HG03280 (cell line): ENCODE measurements around the gene RGS1.
"Not testable (repeated sequence)": the region's sequence is repeated elsewhere in the genome, so short reads cannot be mapped to it uniquely, and the experiment has no call there.

Experiments
- ATAC-seq: cut with Tn5 transposase; IDR thresholded peaks from one replicate; pipeline ENCODE4 v1.9.1; 2021; ENCODE audit warnings: mild to moderate bottlenecking, moderate library complexity; ENCODE audit not compliant: unreplicated experiment

RGS1 gene, protein sequence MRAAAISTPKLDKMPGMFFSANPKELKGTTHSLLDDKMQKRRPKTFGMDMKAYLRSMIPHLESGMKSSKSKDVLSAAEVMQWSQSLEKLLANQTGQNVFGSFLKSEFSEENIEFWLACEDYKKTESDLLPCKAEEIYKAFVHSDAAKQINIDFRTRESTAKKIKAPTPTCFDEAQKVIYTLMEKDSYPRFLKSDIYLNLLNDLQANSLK

DNA sequence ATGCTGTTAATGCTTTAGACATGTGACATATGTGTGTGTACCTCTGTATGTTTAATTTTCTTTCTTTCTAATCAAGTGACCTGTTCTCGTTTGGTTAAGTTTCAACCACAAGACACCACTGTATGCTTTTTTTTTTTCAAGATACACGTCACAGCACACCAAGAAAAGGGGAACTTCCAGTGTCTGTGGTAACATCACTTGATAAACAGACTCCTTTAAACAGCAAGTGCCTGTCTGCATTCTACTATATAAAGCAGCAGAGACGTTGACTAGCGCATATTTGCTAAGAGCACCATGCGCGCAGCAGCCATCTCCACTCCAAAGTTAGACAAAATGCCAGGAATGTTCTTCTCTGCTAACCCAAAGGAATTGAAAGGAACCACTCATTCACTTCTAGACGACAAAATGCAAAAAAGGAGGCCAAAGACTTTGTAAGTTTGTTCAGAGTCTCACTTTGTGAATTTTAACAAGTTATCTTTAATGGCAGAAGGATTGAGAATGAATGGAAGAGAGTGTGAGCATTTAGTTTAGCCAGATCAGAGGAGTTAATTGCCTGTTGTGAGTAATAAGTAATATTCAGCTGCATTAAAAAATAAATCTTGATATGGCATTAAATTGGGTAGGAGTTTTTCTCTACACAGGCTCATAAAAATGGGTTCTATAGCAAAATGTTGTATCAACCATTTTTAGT, at the start of gene RGS1:
RGS1 (plus strand) TSS at position 275 of the 691 bp plus-strand sequence; CDS start at position 295, 20 bp downstream.
- ATAC-seq: peak; percentile 80

DNA sequence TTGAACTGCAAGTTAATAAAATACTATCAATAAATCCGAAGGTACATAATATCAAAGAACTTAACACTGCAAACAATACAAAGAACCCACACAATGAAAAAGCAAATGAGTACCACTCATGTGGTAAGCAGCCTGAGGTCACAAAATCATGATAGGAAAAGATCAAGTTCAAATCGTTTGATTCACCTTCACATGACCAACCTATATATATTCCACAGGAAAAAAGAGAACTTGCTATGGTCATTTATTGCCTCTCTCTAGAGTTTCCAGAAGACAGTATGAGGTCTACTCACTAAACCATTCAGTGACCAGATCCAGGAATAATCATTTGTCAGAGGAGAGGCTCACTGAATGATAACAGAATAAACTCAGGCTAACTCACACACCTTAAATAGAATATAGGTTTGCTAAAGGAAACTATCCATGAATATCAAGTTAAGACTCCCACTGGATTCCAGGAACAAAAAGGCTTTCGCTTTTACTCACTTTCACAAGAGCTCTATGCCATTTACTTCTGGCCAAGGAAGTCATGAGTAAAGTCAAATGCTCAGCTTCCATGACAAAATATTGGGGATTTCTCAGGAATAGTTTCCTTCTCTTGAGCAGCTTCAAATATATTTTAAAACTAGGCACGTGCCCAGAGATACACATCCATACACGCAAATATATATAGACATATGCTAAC, 48.3 kb upstream of the RGS1 start:
- no peak for ATAC-seq

GRCh38 chr1:192527950-192528349, 47.6 kb upstream of the RGS1 start:
- peak; percentile 50 for ATAC-seq

DNA sequence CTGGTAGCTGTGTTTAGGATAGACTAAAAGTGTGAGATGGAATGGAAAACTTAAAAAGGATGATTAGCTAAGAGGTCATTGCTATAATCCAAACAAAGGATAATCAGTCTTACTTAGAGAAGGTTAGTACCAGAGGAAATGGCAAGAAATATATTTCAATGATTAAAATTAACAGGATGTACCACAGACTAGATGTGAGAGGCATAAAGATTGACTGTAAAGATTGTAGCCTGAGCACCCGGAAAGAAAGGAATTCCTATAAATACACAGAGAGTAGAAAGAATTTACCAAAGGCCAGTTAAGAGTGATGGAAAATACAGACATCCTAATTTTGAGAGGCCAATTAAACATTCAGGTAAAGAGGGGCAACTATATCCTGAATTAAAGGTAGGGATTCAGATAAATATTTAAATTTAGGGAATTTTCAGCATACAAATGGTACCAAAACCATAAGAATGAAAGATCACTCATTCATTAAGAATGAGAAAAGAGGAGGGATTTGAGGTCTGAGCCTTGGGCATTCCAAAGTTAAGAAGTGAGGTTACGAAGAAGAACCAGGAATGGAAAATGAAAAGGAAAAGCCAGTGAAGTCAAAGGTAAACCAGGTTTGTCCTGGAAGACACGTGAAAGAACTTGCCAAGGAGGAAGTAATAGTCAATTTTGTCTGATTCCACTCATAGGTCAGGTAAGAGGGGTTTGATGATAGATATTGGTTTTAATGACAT, 46.4 kb upstream of the RGS1 start:
- no peak for ATAC-seq

DNA sequence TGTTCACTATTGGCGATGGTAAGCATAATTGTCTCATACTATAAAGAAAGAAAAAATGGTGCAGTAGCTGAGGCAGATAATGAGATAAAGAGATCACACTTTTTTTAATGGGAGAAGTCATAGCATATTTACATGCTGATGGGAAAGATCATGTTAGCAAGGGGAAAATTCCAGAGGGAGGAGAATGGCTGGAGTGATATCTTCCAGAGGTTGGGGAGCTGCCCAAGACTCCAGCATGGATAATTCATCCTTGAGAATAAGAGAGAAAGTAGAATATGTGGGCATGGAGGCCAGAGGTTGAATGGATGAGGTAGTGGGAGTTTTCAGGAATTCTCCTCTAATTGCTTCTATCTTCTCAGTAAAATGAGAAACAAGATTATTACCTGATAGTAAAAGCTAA, 45.8 kb upstream of the RGS1 start:
- ATAC-seq: no peak

GRCh38 chr1:192530254-192530653, 45.3 kb upstream of the RGS1 start:
- ATAC-seq: peak; percentile 97

- ATAC-seq: not testable (repeated sequence)
These were observed 44.4 kb upstream of the RGS1 start for GRCh38 chr1:192531037-192531703.

DNA sequence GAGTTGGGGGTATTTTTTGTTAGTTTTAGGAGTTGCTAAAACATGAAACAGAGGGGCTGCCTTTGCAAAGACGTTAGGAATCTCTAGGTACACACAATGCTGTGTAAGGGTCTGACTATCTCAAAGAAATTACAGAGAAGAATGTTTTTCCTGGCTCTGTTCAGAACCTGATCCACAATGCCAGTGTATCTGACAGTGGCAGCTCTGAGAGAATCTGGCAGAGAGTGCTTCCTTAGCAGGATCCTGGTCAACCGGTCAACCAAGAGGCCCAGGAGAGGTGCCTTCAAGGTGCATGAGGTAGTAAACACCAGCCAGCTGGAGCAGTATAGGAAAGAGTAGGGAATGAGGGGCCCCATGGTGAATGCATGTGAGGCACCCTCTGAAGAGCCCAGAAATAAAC, 40.9 kb upstream of the RGS1 start:
- no peak for ATAC-seq

DNA sequence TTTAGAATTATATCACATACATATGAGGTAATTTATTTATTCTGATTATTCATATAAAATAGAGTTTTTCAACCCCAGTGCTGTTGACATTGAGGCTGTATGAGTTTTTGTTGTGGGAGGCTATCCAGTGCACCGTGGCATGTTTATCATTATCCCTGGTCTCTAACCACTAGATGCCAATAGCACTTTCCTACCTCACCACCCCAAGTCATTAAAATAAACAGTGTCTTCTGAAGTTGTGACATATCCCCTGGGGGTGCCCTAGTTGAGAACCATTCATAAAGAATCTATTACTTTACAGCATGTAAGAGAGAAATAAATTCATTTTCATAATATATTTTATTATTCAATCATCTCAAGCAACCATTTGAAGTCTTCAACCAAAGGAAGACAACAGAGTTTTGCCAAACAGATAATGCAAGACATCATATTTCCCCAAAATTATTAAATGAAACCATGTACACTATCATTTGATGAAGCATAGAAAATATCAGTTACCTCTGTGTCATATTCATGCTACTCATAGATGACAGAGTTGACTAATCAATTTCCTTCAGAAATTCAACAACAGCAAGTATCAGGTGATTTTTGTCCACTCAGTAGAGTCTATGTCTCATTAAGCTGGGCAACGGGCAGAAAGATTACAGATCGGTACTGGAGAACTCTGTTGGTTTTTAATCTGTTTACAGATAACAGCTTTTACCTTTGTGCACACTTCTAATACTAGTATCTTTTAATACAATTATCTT, 39.5 kb upstream of the RGS1 start:
- ATAC-seq: no peak

DNA sequence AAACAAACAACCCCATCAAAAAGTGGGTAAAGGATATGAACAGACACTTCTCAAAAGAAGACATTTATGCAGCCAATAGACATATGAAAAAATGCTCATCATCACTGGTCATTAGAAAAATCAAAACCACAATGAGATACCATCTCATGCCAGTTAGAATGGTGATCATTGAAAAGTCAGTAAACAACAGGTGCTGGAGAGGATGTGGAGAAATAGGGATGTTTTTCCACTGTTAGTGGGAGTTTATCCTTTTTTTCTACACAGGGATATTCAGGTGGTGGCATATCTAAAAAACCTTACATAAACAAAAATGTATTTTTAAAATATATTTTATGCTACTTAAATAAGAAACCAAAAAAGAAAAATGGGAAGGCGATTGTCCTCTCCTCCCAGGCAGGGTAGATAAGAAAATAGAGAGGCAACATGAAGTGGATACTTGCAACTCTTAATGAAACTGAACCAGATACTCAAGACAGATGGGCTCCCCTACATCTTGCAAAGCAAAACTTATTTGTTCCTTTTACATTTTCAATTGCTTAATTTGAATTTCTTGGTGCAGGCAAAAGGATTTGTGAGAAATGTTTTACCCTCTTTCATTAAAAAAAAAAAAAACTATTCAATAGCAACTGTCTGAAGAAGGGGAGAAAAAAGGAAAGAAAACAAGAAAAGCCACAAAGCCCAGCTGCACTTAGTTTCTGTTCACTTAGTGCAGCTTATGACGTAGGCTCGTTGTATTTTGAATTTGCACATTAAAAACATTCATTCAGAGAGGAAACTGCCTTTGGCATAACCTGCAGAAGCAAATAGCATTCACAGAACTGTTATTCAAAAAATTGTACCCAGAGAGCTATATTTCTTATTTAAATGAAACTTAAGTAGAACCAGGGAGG, 36.9 kb upstream of the RGS1 start:
- peak; percentile 84 for ATAC-seq

- no peak for ATAC-seq
These were observed 36.1 kb upstream of the RGS1 start for GRCh38 chr1:192539297-192540092.

DNA sequence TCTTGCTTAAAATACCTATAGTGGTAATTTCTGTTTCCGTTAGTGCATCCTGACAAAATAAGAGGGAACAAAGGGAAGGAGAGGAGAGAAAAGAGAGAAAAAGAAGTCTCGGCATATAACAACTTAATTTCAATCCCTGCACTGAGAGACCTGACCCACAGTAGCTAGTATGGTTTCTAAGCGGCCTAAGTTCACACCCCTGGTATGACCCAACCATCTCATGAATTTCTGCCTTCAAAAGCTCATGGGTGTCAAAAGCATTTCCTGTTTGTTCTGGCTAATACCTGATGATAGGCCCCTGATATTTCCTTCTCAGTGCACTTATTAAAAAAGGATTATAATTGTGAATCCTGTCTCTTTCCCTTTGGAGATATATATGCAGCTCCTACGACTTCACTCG, 32.1 kb upstream of the RGS1 start:
- ATAC-seq: no peak

DNA sequence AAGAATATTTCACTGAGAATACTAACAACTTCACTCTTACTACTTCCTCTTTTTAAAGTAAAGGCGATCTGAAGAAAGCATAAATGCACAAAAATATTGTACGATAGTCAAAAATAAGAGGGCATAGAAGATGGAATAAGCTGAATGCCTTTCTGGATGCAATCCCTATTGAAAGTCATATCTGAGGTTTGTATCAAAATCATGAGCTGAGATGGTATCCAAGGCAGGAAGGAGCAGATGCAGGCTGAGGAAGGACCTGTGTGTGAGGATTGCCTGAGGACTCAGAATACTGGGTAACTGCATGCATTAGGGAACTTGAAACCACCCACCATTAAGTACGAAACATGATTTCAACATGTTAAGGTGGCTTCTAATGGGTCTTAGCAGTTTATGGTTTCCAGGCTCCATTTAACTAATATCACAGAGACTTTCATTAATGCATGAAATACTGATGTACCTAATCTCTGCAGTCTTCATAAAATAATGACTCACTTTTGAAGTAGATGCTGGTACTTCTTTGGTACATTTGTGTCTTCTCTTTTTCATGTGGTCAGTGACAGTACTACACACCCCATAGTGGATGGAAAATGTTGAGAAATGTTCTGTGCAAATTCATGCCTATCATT, 29.6 kb upstream of the RGS1 start:
- peak; percentile 60 for ATAC-seq

GRCh38 chr1:192546596-192547190, 28.9 kb upstream of the RGS1 start:
- ATAC-seq: no peak

- no peak for ATAC-seq
These were observed 28.1 kb upstream of the RGS1 start for GRCh38 chr1:192547501-192547900.

- no peak for ATAC-seq
These were observed 25.6 kb upstream of the RGS1 start for GRCh38 chr1:192549937-192550336.

DNA sequence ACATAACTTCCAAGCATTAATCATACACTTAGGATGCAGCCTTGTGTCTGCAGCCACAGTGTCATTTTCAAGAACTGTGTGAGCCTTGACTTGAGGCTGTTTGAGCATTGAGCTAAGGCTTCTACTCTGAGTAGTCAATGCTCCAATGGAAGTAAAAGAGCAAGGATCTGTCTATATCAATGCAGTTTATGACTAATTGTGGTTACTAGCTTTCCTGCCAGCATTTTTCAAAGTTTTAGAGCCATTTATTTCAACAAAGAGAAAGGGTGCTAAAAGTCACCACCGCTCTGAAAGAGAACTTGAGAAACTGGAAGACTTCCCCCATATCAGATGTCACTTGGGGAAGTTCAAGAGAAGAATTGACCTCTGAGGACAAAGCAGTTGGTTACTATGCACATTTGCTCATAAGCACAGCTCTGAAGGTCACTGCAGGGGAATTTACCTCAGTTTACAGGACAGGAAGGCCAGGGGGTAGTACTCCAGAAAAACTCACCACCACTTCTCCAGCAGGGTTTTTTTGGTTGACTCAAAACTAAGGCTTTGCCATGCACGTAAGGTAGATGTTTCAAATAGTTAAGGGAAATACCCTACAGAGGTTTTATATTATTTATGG, 24.5 kb upstream of the RGS1 start:
- ATAC-seq: peak; percentile 48
